HG02870 (cell line): ENCODE data around the gene IGLL1.
"Not testable (repeated sequence)": the region's sequence is repeated elsewhere in the genome, so short reads cannot be mapped to it uniquely, and the experiment has no call there.

Experiments
- ATAC-seq: cut with Tn5 transposase; IDR thresholded peaks from one replicate; pipeline ENCODE4 v1.9.1; 2021; ENCODE audit warnings: mild to moderate bottlenecking, moderate library complexity; ENCODE audit not compliant: unreplicated experiment

IGLL1 gene

GRCh38 chr22:23564276-23564675 lies 15.8 kb downstream of the IGLL1 start:
- no peak for ATAC-seq

- ATAC-seq = no peak
These were observed 17.0 kb downstream of the IGLL1 start for GRCh38 chr22:23563111-23563510.

GRCh38 chr22:23562186-23562585 lies 17.9 kb downstream of the IGLL1 start:
- no peak for ATAC-seq

- ATAC-seq = not testable (repeated sequence)
These were observed 19.0 kb downstream of the IGLL1 start for GRCh38 chr22:23561025-23561510.

DNA sequence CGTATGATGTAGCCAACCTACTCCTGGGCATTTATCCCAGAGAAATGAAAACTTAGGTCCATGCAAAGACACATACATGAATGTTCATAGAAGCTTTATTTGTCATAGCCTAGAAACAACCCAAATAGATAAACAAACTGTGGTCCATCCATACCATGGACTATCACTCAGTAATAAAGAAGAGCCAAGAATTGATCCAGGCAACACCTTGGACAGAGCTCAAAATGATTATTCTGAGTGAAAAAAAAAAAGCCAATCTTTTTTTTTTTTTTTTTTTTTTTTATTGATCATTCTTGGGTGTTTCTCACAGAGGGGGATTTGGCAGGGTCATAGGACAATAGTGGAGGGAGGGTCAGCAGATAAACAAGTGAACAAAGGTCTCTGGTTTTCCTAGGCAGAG lies 19.9 kb downstream of the IGLL1 start:
- ATAC-seq = not testable (repeated sequence)

GRCh38 chr22:23557467-23557866 lies 22.6 kb downstream of the IGLL1 start:
- no peak for ATAC-seq

- no peak for ATAC-seq
These were observed 23.1 kb downstream of the IGLL1 start for GRCh38 chr22:23557036-23557435.

DNA sequence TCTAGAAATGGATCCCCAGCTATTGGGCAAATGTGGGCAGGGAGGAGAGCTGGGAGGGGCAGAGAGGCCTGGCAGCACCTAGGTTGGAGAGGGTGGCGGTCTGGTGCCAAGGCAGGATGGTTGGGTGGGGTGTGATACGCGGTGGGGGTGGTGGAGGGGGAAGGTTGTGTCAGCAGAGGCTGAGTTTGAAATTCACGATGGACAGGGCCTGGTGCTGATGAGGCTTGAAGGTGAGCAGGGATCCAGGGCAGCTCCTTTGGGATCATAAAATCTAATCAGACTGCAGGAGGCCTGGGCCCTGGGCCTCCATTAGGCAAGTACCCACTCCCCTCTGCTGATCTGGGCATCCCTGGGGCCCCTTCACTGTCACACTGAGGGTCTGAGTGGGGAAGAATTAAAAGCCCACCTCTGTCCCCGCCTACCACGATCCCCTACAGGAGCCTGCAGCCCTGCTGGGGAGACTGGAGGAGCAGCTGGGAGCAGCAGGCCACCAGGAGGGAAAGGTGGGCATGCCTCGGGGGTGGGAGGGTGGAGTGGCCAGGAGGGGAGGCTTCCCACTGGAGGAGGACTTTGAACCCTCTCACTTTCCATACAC lies 24.0 kb downstream of the IGLL1 start:
- no peak for ATAC-seq

GRCh38 chr22:23555118-23555517 lies 25.0 kb downstream of the IGLL1 start:
- no peak for ATAC-seq

DNA sequence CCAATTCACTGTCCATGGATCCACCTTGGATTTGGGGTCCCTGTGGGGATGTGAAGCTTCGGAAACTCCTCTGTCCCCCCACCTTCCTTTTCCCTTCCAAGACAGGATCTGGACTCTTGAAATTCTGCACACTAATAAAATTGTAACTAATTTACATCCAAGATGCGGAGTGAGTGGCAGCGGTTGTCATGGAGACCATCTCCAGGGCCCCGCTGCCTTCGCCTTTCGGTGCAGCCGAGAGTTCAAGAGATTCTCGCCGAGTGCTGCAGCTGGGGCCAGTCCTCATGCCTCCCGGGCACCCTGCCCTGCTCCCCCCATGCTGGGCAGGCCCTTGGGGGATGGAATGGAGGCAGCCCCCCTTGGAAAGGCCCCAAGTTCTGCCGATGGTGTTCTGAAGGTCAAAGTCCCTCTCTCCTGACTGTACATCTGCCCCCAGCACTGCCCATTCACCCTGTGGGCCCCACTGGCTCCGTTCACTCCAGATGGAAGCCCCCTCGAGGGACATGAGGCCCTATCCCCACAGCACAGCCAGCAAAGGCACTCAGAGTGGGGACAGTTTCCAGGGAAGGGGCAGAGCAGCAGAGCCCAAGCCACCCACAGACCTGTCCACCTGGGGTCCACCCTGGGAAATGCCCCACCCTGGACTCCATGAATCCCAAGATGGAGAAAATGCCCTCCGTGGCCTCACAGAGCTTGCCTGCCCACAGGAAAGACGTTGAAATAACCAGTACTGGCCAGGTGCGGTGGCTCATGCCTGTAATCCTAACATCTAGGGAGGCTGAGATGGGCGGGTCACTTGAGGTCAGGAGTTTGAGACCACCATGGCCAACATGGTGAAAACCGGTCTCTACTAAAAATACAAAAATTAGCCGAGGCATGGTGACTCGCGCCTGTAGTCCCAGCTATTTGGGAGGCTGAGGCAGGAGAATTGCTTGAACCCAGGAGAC lies 25.9 kb downstream of the IGLL1 start:
- ATAC-seq = no peak

GRCh38 chr22:23553438-23553837 lies 26.7 kb downstream of the IGLL1 start:
- ATAC-seq = no peak

DNA sequence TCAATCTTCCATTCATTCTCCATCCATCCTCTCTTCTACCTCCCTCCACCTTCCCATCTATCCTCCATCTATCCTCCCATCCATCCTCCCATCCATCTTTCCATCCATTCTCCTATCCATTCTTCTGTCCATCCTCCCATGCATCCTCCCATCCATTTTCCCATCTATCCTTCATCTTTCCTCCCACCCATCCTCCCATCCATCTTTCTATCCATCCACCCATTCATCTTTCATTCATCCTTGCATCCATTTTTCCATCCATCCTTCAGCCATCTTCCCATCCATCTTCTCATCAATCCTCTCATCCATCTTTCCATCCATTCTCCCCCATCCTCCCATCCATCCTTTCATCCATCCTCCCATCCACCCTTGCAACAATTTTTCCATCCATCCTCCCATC lies 27.5 kb downstream of the IGLL1 start:
- ATAC-seq = no peak

DNA sequence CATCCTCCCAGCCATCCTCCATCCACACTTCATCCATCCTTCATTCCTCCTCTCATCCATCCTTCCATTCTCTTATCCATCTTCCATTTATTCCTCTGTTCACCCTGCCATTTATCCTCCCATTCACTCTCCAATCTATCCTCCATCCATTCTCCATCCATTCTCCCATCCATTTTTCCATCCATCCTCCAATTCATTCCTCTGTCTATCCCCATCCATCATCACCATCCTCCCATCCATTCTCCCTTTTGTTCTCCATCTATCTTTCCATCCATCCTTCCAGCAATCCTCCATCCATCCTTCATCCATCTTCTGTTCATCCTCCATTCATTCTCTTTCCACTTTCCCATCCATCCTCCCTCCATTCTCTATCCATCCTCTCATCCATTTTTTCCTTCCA lies 28.7 kb downstream of the IGLL1 start:
- ATAC-seq = no peak

- ATAC-seq = no peak
These were observed 29.9 kb downstream of the IGLL1 start for GRCh38 chr22:23550049-23550650.

DNA sequence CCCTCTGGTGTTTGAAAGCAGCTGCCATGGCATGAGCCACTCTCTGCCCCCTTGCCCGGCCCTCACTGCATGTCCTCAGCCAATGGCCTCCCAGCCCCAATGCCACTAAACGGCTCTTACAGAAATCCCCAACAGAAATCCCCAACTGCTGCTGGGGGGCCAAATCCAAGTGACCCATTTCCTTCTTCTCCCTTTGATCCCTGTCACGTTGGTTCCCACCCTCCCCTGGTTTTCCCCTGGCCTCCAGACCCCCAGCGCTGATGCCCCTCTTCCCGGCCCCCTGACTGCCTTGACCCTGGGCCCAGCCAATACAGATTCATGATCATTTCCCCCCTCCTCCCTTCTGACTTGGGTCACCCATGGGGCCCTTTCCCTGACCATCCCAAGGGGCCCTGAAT lies 30.9 kb downstream of the IGLL1 start:
- no peak for ATAC-seq

DNA sequence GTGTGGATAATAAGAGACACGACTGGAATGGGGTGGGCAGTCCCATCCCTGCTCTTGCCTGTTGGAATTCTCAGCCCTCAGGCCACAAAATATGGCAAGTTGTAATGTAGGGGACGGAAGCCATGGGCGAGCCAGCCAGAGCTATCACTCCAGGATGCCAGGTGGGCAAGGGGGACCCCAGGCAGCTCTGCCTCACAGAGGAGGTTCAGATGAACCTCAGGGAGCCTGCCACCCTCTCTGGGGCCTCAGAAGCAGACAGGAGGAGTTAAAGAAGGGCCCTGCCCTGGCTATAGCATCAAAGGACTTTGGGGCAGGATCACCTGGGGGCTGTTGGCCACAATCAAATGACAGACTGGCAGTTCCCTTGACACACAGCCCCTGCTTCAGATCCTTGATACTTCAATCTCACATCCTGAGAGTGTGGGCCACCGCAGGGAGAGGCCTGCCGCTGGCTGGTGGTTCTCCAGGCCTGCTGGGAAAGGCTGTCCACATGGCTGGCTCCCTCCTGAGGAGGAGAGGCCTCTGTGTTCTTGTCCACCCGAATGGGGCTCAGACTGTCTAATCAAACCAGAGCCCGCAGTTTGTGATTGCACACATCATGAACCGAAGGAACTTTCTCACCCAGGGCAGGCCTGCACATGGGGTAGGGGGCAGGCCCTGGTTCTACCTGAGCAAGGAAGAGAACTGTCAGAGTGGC lies 31.4 kb downstream of the IGLL1 start:
- ATAC-seq = no peak

GRCh38 chr22:23547818-23548500 lies 32.1 kb downstream of the IGLL1 start:
- ATAC-seq = no peak

DNA sequence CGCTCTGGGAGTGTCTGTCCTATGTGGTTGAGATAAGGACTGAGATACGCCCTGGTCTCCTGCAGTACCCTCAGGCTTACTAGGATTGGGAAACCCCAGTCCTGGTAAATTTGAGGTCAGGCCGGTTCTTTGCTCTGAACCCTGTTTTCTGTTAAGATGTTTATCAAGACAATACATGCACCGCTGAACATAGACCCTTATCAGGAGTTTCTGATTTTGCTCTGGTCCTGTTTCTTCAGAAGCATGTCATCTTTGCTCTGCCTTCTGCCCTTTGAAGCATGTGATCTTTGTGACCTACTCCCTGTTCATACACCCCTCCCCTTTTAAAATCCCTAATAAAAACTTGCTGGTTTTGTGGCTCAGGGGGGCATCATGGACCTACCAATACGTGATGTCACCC lies 32.7 kb downstream of the IGLL1 start:
- ATAC-seq = not testable (repeated sequence)

DNA sequence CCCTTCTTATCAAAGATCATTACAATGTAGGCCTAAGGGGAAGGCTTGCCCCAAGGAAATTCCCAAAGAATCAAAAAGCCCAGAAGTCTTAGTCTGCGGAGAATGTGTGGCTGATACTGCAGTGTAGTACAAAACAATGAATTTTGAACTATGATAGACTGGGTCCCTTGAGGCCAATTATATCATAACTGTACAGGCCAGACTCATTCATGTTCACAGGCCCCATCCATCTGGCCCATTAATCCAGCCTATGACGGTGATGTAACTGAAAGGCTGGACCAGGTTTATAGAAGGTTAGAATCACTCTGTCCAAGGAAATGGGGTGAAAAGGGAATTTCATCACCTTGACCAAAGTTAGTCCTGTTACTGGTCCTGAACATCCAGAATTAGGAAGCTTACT lies 35.2 kb downstream of the IGLL1 start:
- no peak for ATAC-seq

GRCh38 chr22:23543506-23544000 lies 36.5 kb downstream of the IGLL1 start:
- ATAC-seq = not testable (repeated sequence)
